NCI-H82 treated with DMSO at 0.1 percent for 48 hours (cell line): ENCODE measurements around the gene CFAP52.
"Not testable (repeated sequence)": the region's sequence is repeated elsewhere in the genome, so short reads cannot be mapped to it uniquely, and the experiment has no call there.

ENCODE experiments used
- DNase-seq: peaks from one replicate; lab custom pipeline; 2025; ENCODE audit not compliant: unreplicated experiment; lab: John Stamatoyannopoulos, UW

Gene CFAP52

DNA sequence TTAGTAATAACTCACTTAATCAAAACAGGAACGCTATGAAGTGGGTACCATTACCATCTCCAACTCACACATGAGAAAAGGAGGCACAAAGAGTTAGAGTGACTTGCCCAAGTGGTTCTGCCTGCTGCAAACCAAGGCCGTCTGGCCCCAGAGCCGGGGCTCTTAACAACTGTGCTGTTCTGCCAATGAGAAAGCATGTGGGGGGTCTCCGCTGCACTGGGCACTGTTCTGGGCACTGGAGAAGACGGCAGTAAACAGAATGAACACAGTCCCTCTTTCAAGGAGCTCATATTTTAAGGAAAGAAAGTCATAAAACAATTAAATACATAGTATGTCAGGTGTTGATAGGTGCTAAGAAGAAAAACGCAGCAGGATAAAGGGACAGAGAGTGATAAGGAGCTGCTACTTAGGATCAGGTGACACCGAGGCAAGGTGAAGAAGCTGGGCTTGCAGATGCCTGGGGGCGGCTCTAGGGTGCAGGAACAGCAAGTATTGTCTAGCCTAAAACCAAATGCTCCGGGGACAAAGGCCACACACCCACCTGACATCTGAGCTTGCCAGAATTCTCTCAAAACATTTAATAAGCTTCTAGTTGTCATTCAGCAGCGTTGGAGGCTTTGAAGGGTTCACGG, 7.4 kb upstream of the CFAP52 start:
- no peak for DNase-seq

- no peak for DNase-seq
Measured at GRCh38 chr17:9571201-9571600, 5.2 kb upstream of the CFAP52 start.

DNA sequence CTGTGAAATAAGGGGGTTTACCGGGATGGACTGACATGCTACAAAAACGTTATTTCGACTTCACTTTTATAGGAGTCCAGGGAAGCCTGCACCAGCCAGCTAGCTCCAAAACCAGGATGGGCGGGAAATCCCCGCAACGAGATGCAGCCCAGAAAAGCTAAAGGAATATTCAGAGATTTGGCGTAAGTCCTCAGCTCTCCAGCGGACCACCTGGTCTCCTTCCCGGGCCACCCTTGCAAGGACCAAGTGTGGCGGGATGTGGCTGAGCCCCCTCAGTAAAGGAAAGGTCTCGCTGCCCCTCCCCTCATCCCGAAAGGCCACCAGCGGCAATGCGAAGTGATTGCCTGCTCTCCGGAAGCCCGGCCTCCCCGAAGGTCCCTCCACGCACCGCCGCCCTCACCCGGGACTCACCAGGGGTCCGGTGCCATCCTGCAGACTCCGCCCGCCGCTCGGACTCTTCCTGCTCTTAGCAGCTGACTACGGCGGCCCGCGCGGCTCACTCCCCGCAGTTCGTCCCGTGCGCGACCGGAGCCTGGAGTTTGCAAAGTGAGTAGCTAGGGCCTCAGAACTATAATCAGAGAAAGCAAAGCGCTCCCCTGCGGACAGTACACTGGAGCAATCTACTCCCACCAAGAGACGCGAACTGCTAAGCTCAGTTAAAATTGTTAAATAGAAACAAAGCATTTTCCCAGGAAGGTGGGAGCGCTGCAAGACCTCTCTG, 901 bp upstream of the CFAP52 start, which contains the start of gene STX8:
Gene STX8, minus strand, starts transcription at position 440 of the 721 bp plus-strand sequence. Its CDS starts 12 bp downstream, at position 428.
- peak; percentile 68 for DNase-seq

DNA sequence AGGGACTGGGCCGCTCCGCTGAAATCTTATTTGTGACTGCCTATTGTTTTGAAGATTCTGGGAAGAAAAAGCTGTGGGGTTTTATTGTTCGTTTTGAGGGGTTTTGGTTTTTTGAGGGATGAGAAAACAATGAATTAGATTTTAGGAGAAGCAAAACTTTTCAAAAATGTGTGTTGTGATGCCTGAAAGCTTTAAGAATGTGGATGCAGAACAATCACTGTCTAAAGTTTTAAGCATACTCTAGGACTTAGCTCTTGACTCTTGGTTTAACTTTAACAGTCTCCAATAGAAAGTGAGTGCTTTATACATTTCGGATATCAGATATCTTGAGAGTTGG, 899 bp downstream of the CFAP52 start:
- DNase-seq = no peak

DNA sequence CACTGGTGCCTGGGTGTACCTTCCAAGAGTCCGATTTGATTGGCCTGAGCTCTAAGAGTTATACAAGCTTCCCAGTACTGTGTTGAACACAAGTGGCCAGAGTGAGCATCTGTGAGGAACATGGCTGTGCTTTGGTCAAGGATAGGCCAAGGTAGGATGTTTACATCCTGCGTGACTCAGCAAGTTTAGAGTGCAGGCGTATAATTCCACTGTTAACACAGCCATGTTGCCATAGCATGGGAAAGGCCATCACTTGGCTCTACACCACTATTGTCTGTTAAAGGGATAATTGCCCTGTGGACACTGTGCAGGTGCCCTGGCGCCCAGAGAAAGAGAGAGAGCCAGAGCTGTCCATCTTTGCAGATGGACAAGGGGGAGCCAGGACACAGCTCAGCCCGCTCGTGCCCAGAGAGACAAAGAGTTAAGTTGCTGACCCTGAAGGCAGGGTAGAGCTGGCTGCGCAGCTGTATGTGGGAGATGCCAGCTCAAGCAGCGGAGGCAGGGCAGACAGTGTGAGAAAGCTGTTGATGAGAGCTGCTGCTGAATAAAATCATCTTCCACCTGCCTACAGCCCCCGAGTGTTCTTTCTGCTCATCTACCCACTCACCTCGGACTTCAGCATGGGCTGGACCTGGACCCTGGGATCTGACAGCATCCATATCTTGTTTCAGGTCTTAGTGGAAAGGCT, 11.7 kb downstream of the CFAP52 start:
- no peak for DNase-seq

DNA sequence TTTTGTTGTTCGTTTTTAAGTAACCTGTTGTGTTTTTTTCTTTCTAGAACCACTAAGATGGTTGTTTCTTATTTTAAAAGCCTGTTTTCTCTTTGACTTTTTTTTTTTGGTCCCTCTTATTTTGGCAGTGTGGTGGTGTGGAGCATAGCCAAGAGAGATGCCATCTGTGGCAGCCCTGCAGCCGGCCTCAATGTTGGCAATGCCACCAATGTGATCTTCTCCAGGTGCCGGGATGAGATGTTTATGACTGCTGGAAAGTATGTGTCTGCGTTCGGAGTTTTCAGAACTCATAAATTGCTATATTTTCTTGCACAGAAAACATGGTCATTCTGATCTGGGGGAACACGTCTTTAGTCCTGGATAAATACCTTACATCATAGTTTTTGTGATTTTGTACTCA, 17.6 kb downstream of the CFAP52 start:
- DNase-seq = no peak

GRCh38 chr17:9597638-9598037, 21.2 kb downstream of the CFAP52 start:
- not testable (repeated sequence) for DNase-seq

DNA sequence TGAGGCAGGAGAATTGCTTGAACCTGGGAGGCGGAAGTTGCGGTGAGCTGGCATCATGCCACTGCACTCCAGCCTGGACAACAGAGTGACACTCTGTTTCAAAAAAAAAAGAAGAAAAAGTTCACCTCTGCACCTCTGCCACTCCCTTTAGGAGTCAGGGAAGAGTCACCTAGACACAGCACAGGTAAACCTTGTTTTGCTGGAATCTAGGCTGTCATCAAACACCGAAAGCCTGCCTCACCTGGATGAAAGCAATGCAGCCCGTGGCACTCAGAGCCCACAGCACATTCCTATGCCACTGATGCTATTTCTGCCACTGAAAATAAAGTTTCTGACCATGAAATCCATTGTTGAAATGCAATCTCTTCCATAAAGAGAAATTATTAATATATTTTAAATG, 22.2 kb downstream of the CFAP52 start:
- no peak for DNase-seq

DNA sequence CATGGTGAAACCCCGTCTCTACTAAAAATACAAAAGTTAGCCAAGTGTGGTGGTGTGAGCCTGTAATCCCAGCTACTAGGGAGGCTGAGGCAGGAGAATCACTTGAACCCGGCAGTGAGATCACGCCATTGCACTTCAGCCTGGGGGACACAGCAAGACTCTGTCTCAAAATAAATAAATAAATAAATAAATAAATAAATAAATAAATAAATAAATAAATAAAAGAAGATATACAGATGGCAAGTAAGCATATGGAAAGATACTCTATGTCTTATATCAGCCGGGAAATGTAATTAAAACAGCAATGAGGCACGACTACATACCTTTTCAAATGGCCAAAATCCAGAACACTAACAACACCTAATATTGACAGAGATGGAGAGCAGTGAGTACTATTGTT, 28.1 kb downstream of the CFAP52 start:
- DNase-seq = not testable (repeated sequence)

GRCh38 chr17:9606453-9606852, 30.0 kb downstream of the CFAP52 start:
- no peak for DNase-seq

- not testable (repeated sequence) for DNase-seq
Measured at GRCh38 chr17:9607058-9607457, 30.6 kb downstream of the CFAP52 start.

DNA sequence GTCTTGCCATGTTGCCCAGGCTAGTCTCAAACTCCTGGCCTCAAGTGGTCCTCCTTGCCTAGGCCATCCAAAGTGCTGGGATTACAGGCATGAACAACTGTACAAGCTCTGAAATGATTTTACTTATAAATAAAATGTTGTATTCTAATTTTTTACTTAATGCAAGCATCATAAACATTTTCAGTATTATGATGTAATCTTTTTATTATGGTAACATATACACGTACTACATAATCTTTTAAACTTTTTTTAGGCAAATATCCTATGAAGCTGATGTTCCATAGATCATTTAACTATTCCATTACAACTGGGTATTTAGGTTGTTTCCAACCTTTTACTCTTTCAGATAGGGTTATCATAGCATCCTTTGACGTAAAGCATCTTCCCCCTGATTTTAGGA, 35.1 kb downstream of the CFAP52 start:
- DNase-seq = no peak

DNA sequence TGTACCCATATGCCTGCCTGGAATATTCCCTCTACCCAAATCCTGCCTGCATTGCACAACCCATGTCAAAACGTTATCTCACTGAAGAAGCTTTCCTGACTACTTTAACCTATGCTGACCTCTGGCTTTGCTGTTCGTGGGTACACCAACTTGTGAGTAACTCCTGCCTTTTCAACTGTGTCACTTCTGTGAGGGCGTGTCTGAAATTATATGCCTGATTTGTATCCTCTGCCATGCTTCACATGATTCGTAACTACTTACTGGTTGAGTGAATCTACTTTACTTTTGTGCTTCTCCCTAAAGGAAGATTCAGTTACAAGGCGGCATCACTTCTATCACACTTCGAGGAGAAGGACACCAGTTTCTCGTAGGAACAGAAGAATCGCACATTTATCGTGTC, 35.6 kb downstream of the CFAP52 start:
- no peak for DNase-seq

GRCh38 chr17:9615486-9615885, 39.0 kb downstream of the CFAP52 start:
- no peak for DNase-seq

GRCh38 chr17:9622961-9623360, 46.5 kb downstream of the CFAP52 start:
- DNase-seq = no peak

GRCh38 chr17:9628509-9628908, 52.1 kb downstream of the CFAP52 start:
- no peak for DNase-seq

GRCh38 chr17:9632741-9633140, 56.3 kb downstream of the CFAP52 start:
- no peak for DNase-seq

DNA sequence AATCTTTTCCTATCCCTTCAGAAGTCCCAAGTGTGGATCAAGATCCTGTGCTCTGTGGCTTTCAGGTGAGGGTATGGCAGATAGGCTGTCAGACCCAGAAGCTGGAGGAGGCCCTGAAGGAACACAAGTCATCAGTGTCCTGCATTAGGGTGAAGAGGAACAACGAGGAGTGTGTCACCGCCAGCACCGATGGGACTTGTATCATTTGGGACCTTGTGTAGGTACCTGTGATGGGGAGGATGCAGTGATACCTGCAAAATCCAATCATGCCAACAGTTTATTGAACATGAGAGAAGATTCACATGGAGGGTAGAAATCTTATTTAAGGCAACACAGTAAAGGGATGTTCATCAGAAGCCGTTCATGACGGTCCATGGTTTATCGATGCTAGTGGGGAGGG, 58.9 kb downstream of the CFAP52 start:
- DNase-seq = no peak

DNA sequence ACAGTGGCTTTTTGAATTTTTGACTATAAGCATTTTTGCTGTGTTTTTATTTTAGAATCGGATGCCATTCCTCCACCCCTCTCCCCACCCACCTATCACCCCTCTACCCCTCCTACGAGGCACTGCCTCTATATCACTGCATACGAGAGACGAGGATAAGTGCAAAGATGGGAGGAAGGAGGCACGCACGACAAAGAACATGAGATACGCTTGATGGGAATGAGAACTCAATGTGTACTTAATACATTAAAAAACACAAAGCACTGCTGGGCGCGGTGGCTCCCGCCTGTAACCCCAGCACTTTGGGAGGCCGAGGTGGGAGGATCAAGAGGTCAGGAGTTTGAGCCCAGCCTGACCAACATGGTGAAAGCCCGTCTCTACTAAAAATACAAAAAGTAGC, 60.1 kb downstream of the CFAP52 start:
- no peak for DNase-seq

- not testable (repeated sequence) for DNase-seq
Measured at GRCh38 chr17:9640388-9640787, 63.9 kb downstream of the CFAP52 start.

DNA sequence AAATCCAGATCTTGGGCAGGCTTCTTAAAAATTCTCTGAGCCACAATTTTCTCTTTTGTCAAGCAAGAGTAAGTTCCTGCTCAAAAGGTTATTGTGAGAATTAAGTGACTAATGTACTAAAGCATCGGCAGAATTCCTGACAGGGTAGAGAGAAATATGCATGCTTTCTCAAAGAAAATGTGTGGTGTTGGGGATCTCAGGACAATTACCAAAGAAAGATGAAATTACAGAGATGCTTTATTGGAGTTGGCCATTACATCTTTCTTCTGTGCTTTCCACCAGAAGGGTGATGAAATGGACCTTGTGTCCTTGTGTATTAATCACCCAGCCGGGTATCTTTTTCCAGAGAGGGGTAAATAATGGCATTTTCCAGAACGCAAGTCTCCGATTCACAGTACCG, 67.2 kb downstream of the CFAP52 start:
- no peak for DNase-seq
